Measurements from ENCODE around the gene CFAP77. TPM values are rescaled to one million over a fixed set of nuclear protein-coding genes. Genes with fewer than 3 reads are reported as not detected.

The CFAP77 gene
- total and polyA plus RNA-seq, 2 of the 8 experiments (the other 6 are each of a cell fraction or from before 2014, with no cell fraction given): 0.63 to 0.97 TPM

DNA sequence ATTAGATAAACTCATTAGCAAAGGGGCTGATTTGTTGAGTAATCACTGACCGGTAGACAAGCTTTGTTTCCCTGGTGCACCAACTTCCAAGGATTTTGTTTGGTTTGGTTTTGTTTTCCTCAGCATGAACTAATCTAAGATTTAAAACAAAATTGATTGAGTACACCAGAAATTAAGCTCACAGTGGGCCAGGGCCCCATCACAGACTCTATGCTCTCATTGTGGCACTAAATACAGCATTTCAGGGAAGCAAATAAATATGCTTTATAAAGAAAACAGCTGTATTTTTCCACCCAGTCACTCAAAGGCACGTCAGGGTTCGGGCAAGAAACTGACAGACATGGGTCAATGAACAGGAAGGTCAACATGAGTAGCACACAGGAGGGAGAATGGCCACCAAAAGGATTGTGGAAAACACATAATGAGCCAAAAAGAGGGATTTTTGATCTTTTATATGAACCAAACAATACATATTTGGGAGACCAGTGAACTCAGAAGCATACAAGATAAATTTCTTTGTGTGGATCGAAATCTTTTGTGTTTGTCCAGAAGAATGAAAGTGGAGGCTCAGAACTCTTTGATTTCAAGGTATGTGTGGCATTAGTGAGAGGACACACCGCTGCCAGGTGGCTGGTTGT is 8.8 kb downstream of the CFAP77 start:
- Histone ChIP-seq H2BK15ac (ENCODE audit: low read length) (no peak overlapping the region), H2BK20ac (ENCODE audit: low read length) (no peak overlapping the region), H3K79me2 (ENCODE audit: control insufficient read depth in 1 of 2, insufficient read depth in 2 of 2, low read length in 2 of 2) (no peaks in the 10 kb centered on the region), H3K4me2 (ENCODE audit: insufficient read depth in 1 of 2, low read depth in 2 of 2, low read length in 2 of 2) (no peak overlapping the region), H3K9ac (replicated peaks in 1 of 4; ENCODE audit: extremely low read depth in 1 of 4, low read depth in 3 of 4, low read length in 3 of 4) (no peak overlapping the region), H3K79me1 (ENCODE audit: low read depth, low read length) (no peaks in the 10 kb centered on the region), H3K36me3 (ENCODE audit: control insufficient read depth in 2 of 4, insufficient read depth in 4 of 4, low read length in 3 of 4) (no peaks in the 10 kb centered on the region), H3K14ac (ENCODE audit: insufficient read length) (no peak overlapping the region), H2AFZ (ENCODE audit: low read length) (no peak overlapping the region), H3K56ac (replicated peaks; ENCODE audit: insufficient read length, low read depth, low read length) (no peak overlapping the region), H2BK120ac (replicated peaks; ENCODE audit: low read depth, low read length) (no peak overlapping the region), H3K18ac (ENCODE audit: extremely low read depth, low read length) (no peak overlapping the region), H2BK5ac (ENCODE audit: low read depth, low read length) (no peak overlapping the region), H4K8ac (ENCODE audit: extremely low read depth, insufficient read depth, low read length) (no peak overlapping the region), H3K23me2 (ENCODE audit: low read depth, low read length) (no peaks in the 10 kb centered on the region), H3K9me3 (ENCODE audit: insufficient read depth in 2 of 2, low read depth in 1 of 2, low read length in 1 of 2) (no peaks in the 10 kb centered on the region), H2BK12ac (ENCODE audit: low read depth, low read length) (no peak overlapping the region), H2AK5ac (ENCODE audit: low read depth, low read length) (no peak overlapping the region), H4K5ac (ENCODE audit: insufficient read length, low read depth, low read length) (no peak overlapping the region), H3K23ac (ENCODE audit: insufficient read length) (no peak overlapping the region), H3K27me3 (replicated peaks in 1 of 4; ENCODE audit: control insufficient read depth in 3 of 4, extremely low read depth in 1 of 4, insufficient read depth in 3 of 4, low read length in 3 of 4) (peaks cover 0 to 6% (median 2%) of the 10 kb centered on the region in 4 experiments; a peak in 4 of 7 replicates), H3K4me1 (replicated peaks in 1 of 4; ENCODE audit: control insufficient read depth in 3 of 4, insufficient read depth in 4 of 4, low read length in 3 of 4) (peaks cover 2 to 7% (median 5%) of the 10 kb centered on the region in 4 experiments; a peak in 6 of 7 replicates), H3K27ac (ENCODE audit: low read depth, low read length) (no peak overlapping the region), H3K4me3 (ENCODE audit: extremely low read depth in 1 of 4, insufficient read depth in 2 of 4, low read depth in 3 of 4, low read length in 4 of 4) (no peak overlapping the region), H4K20me1 (replicated peaks in 1 of 2; ENCODE audit: control insufficient read depth in 1 of 2, insufficient read depth in 2 of 2, low read length in 2 of 2) (no peaks in the 10 kb centered on the region), H3K4ac (replicated peaks; ENCODE audit: insufficient read length, low read depth, low read length) (no peak overlapping the region), H4K91ac (replicated peaks; ENCODE audit: insufficient read length, low read length) (no peak overlapping the region)
- WGBS, 2 experiments (ENCODE audit: extremely low coverage in 1 of 2, insufficient coverage in 1 of 2, insufficient read length in 1 of 2, insufficient replicate concordance in 2 of 2, low coverage in 1 of 2, low lambda C conversion rate in 2 of 2, missing lambda C conversion rate in 1 of 2): 83% methylated on average over 5 of the region's 5 CpGs; no CpG with 5 or more reads in 1 of the 2 experiments
- ChIA-PET POLR2A (ENCODE audit: partially characterized antibody) (no interaction called here), CTCF (ENCODE audit: partially characterized antibody) (interaction anchor here (1.2 to 1.5 kb wide), 2 partner anchors 128 to 156 kb away, joined by 4 to 7 read pairs; no protein-coding TSS in a partner anchor)
- no peak for DNase-seq (ENCODE audit: low read depth in 1 of 2, low spot score in 2 of 2)
- no peak for FAIRE-seq
- TF ChIP-seq CREB1 (IDR thresholded peaks at IDR 0.05) (no peak), POU5F1 (IDR thresholded peaks at IDR 0.05; ENCODE audit: low read depth, low read length) (no peak), TBP (IDR thresholded peaks at IDR 0.05; ENCODE audit: low read depth, low read length) (no peak), EGR1 (IDR thresholded peaks at IDR 0.05; ENCODE audit: borderline replicate concordance, low read depth, low read length) (no peak), SUZ12 (IDR thresholded peaks at IDR 0.05; ENCODE audit: low read length) (no peak), ZNF274 (IDR thresholded peaks at IDR 0.05; ENCODE audit: borderline replicate concordance, extremely low read depth, low read length) (no peak), SRF (IDR thresholded peaks at IDR 0.05; ENCODE audit: low read depth, low read length) (no peak)
- TF ChIP-seq, protein P1, sequence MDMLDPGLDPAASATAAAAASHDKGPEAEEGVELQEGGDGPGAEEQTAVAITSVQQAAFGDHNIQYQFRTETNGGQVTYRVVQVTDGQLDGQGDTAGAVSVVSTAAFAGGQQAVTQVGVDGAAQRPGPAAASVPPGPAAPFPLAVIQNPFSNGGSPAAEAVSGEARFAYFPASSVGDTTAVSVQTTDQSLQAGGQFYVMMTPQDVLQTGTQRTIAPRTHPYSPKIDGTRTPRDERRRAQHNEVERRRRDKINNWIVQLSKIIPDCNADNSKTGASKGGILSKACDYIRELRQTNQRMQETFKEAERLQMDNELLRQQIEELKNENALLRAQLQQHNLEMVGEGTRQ (IDR thresholded peaks at IDR 0.05; ENCODE audit: low read length): no peak
- TF ChIP-seq, protein P2, sequence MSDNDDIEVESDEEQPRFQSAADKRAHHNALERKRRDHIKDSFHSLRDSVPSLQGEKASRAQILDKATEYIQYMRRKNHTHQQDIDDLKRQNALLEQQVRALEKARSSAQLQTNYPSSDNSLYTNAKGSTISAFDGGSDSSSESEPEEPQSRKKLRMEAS (IDR thresholded peaks at IDR 0.05): no peak

All from H1 (cell line).